Umbilical cord (tissue), 2 donors: ENCODE results near the gene KCNG2. TPM values are rescaled to one million over a fixed set of nuclear protein-coding genes. Genes with fewer than 3 reads are reported as not detected.
A peak's percentile ranks its signal among the peaks of the same experiment; 100 is the strongest.
"Not testable (repeated sequence)": the region's sequence is repeated elsewhere in the genome, so short reads cannot be mapped to it uniquely, and the experiment has no call there.

Experiments
- DNase-seq: peaks from one replicate; pipeline ENCODE4 v3.0.0-alpha.2; 2015; ENCODE audit warnings: low spot score
- total RNA-seq: library from RNA; depleted of rRNA; stranded (reverse); fragments of >200 nt; gene quantifications from one replicate; pipeline ENCODE4 v1.2.3, GENCODE V29; 2014; ENCODE audit warnings: low replicate concordance; ENCODE audit not compliant: insufficient read depth

KCNG2 gene
- total RNA-seq, 1 donor from 2014 or later, result 2.6 TPM

GRCh38 chr18:79851950-79852349, 54.2 kb downstream of the KCNG2 start:
- DNase-seq, result no peak

GRCh38 chr18:79852561-79853302, 55.0 kb downstream of the KCNG2 start:
- no peak for DNase-seq

GRCh38 chr18:79853303-79853992, 55.7 kb downstream of the KCNG2 start:
- no peak for DNase-seq

- no peak for DNase-seq
Measured at GRCh38 chr18:79853993-79854364, 56.2 kb downstream of the KCNG2 start.

GRCh38 chr18:79855147-79855933, 57.6 kb downstream of the KCNG2 start:
- peak; percentile 42 for DNase-seq

GRCh38 chr18:79856119-79857007, 58.6 kb downstream of the KCNG2 start:
- peak; percentile 28 for DNase-seq

- peak; percentile 42 for DNase-seq
Measured at GRCh38 chr18:79857082-79857671, 59.4 kb downstream of the KCNG2 start.

- DNase-seq, result no peak
Measured at GRCh38 chr18:79859314-79859713, 61.6 kb downstream of the KCNG2 start.

GRCh38 chr18:79861687-79862086, 63.9 kb downstream of the KCNG2 start:
- no peak for DNase-seq

- no peak for DNase-seq
Measured at GRCh38 chr18:79862562-79862961, 64.8 kb downstream of the KCNG2 start.

- DNase-seq, result no peak
Measured at GRCh38 chr18:79863161-79864005, 65.6 kb downstream of the KCNG2 start.

GRCh38 chr18:79864006-79864725, 66.4 kb downstream of the KCNG2 start:
- DNase-seq, result no peak

- not testable (repeated sequence) for DNase-seq
Measured at GRCh38 chr18:79864955-79865354, 67.2 kb downstream of the KCNG2 start.

- not testable (repeated sequence) for DNase-seq
Measured at GRCh38 chr18:79865951-79866350, 68.2 kb downstream of the KCNG2 start.

- no peak for DNase-seq
Measured at GRCh38 chr18:79866889-79867574, 69.3 kb downstream of the KCNG2 start.

GRCh38 chr18:79867666-79868065, 69.9 kb downstream of the KCNG2 start:
- DNase-seq, result no peak

GRCh38 chr18:79868168-79868784, 70.5 kb downstream of the KCNG2 start:
- DNase-seq, result no peak

GRCh38 chr18:79868811-79869541, 71.2 kb downstream of the KCNG2 start:
- DNase-seq, result no peak
